Posterior cingulate gyrus (tissue), 11 donors: ENCODE data around the gene FCER1A.
"Not testable (repeated sequence)": the region's sequence is repeated elsewhere in the genome, so short reads cannot be mapped to it uniquely, and the experiment has no call there.

Experiments
- DNase-seq, 10 donors: peaks; one replicate each; pipeline versions ENCODE4 v3.0.0 to v3.0.0-alpha.2; 2020 to 2021; ENCODE audit warnings: mixed read lengths in 3 of 10
- intact Hi-C: fragments of 100-400 bp; cut with DNase I; formaldehyde crosslinking; loops from one replicate; pipeline ENCODE4 v1.15.1; 2023

Gene FCER1A

GRCh38 chr1:159342761-159343425, 40.8 kb downstream of the FCER1A start:
- intact Hi-C loops: no loop called here
- DNase-seq: no peak

GRCh38 chr1:159349374-159349773, 47.2 kb downstream of the FCER1A start:
- intact Hi-C loops: not testable (repeated sequence)

GRCh38 chr1:159352436-159352835, 50.3 kb downstream of the FCER1A start:
- intact Hi-C loops: no loop called here

More at GRCh38 chr1:159349374-159349773, 47.2 kb downstream of the FCER1A start:
- not testable (repeated sequence) for DNase-seq

More at GRCh38 chr1:159352436-159352835, 50.3 kb downstream of the FCER1A start:
- DNase-seq: no peak
